HG02981 (cell line): ENCODE results near the gene ZNF483.
"Not testable (repeated sequence)": the region's sequence is repeated elsewhere in the genome, so short reads cannot be mapped to it uniquely, and the experiment has no call there.

Experiments used
- ATAC-seq: cut with Tn5 transposase; IDR thresholded peaks from one replicate; pipeline ENCODE4 v1.9.1; 2021; ENCODE audit warnings: mild to moderate bottlenecking, moderate library complexity; ENCODE audit not compliant: unreplicated experiment

The ZNF483 gene

DNA sequence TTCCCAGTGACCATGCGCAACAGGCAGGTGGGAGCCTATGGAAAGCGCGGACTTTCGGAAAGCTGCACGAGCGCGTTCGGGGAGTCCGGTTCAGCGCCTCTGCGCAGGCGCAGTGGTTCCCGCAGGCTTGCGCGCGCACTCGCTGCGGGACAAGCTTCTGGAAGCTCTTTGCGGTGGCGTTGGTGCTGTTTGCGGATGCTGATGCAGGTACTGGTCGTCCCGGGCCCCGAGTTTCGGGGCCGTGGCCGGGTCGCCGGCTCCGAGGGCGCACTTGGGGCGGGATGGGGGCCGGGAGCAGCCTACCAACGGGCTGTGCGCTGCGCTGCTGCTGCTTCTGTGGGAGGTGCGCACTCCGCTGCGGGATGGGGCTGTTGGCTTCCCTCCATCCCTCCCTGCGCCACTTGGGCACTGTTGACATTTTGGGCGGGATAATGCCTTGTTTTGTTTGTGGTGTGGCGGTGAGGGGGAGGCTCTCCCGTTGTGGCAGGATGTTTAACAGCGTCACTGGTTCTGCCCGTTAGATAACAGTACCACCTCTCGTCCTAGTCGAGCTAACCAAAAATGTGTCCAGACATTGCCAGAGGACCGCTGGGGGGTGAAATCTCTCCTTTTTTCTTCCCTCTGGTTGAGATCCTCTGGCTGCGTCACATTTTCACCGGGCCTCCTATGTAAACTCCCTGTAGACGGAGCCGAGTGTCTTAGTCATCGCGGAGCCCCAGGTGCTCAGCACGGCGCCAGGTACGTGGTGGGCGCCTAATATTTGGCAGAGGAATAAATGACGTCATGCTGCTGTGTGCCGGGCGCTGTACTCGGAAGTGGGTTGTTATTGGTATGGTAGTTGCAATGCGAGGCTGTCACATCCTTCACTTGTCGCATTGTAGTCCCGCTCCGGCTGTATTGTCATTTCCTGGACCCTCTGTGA lies at the start of gene ZNF483:
Gene ZNF483, plus strand, starts transcription at position 124 of the 922 bp plus-strand sequence. CDS start 2,217 bp downstream, outside the sequence.
- ATAC-seq = no peak

DNA sequence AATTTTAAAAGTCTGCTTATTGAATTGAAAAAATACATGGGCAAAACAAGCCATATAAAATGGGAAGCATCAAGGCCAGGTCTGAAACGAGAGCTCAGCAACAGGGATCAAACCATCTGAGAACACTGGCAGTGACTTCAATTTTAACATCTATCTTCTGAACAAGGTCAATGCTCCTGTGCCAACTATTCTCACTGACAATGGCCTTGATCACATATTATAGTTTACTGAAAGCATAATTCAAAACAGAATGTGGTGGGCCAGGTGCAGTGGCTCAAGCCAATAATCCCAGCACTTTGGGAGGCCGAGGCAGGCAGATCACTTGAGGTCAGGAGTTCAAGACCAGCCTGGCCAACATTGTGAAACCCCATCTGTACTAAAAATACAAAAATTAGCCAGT lies 49.8 kb upstream of the ZNF483 start:
- no peak for ATAC-seq

DNA sequence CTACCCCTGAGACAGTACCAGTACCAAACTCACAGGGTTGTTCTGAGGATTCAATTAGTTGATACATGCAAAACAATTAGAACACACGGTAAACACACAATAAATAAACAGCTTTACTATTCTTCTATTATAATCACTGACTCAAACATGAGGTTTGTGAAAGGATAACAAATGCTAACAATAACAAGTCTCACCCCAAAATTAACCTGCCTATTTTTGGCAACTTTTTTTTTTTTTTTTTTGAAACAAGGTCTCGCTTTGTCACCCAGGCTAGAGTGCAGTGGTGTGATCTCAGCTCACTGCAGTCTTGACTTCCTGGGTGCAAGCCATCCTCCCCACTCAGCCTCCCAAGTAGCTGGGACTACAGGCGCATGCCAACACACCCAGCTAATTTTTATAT lies 47.3 kb upstream of the ZNF483 start:
- ATAC-seq = no peak

DNA sequence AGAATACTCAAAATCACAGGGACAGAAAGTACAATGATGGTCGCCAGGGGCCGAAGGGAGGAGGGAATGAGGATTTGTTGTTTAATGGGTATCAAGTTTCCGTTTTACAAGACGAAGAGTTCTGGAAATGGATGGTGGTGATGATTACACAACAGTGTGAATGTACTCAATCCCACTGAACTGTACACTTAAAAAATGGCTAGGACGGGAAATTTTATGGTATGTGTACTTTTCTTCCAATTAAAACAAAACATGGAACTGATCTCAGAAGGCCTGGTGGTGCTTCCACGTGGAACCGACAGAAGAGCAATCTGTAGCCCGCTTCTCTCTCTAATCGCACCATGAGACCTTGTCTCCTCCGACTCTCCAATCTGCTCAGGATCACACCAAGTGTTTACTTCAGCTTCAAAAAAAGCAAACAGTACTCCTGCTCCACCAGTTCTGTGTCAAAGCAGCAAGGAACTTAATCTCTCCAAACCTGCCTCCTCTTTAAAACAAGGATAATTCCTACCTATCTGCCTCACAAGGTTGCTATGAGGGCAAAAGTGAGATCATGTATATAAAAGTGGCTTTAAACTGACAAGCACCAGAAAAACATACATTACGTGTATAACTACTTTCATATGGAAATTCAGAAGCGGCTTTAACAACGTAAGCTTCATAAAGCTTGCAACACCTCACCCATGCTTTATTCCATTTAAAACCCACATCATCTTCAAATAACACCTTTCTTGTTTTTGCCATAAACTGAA lies 42.9 kb upstream of the ZNF483 start:
- ATAC-seq = no peak

DNA sequence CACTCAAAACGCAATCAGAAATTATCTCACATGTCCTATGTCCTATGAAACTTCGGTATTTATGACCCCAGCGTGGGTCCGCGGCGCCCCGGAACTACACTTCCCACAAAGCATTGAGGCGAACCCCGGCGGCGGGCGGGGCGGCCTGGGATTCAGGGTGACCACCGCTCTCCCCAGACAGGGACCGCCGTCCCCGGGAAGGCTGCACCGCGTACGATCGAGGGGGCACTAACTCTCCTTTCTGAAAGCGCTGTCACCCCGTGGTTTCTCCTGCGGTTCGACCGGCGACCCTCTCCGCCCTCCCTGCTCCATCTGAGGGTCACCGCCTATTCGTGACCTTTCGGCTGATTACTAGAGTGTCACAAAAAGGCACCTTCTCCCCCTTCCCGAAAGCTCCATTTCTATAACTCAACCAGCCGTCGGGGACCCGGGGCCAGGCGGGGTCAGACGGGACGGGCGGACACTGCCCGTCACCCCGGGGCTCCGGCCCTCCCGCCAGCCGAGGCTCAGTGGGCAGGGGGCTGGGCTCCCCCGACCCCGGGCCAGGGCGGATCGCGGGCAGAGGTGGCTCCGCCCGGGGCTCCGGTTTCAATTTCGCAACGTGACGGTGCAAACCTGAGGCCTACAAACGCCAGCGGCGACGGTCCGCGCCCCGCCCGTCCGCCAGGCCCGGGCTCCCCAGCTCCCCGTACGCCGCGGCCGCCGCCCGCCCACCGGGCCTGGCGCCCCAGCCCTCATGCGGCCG lies 42.1 kb upstream of the ZNF483 start:
- ATAC-seq = peak; percentile 49

DNA sequence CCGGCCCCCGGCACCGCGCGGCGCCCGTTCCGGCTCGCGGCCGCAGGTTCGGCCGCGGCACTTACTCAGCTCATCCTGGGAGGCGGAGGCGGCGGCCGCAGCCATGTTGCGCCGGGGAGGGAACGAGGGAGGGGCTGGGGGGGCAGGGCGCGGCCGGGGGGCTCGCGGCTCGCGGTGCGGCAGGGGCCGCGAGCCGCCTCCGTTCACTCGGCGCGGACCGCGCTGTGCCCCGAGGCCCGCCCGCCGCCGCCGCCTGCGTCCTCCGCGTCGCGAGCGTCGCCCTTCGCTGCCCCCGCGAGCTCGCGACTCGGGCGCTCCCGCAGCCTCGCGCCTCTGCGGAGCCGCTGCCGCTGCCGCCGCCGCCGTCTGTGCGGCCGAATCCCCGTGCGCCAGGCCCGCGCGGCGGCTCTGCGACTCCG lies 41.5 kb upstream of the ZNF483 start:
- peak; percentile 32 for ATAC-seq

DNA sequence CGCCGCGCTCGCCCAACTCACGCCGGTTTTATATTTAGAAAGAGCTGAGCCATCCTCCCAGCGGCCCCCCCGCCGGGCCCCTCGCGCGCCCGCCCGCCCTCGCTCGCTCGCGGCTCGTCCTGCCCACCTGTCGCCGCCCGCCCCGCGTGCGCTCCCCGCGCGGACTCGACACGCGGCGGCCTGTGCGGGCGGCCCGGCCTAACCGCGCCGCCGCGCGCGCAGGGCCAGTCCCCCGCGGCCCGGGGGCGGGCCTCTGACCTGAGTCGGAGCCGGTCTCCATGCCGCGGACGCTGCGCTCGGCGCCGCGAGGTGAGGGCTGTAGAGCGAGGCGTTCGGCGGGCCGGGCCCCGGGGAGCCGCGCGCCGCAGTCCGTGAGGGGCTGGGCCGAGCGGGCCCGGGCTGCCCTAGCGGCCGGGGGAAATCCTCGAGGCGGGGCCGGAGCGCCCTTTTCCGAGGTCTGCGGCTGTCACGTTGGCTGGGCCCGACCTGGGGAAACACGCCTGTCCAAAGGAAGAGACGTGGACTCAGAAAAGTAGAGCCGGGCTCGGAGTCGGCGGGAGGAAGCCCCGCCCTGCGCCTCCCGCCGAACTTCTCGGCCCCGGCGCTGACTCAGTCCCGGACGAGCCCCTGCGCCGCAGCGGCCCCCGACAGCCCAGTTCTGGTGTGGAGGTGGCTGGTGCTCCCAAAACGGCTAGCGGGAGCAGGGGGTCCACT lies 41.0 kb upstream of the ZNF483 start, which contains the start of gene ECPAS:
Gene ECPAS, minus strand, starts transcription at position 526 of the 714 bp plus-strand sequence. CDS start 11,465 bp downstream, outside the sequence.
- ATAC-seq = peak; percentile 59

DNA sequence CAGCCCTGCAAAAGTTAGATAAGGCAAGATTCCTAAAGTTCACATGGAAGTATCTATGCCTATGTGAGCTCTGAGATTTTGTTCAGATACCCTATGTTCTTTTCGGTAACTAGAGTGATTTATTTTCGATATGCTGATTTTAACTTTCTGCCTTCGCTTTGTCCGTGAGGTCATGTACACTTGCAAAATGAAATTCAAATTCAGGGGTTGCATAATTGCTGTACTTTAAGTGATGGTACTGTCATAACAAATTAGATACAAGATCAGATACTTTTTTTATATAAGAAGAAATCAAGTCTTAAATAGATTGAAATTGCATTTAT lies 40.4 kb upstream of the ZNF483 start:
- no peak for ATAC-seq

DNA sequence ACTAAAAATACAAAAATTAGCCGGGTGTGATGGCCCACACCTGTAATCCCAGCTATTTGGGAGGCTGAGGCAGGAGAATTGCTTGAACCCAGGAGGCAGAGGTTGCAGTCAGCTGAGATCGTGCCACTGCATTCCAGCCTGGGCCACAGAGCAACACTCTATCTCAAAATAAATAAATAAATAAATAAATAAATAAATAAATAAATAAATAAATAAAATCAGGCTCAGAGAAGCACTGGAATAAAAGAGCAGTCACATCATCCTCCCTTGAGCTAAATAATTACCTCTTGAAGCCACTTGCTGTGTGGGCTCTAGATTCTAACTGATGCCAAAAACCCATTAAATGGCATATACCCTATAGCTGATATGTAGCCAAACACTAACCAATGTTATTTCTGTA lies 27.8 kb upstream of the ZNF483 start:
- ATAC-seq = not testable (repeated sequence)

DNA sequence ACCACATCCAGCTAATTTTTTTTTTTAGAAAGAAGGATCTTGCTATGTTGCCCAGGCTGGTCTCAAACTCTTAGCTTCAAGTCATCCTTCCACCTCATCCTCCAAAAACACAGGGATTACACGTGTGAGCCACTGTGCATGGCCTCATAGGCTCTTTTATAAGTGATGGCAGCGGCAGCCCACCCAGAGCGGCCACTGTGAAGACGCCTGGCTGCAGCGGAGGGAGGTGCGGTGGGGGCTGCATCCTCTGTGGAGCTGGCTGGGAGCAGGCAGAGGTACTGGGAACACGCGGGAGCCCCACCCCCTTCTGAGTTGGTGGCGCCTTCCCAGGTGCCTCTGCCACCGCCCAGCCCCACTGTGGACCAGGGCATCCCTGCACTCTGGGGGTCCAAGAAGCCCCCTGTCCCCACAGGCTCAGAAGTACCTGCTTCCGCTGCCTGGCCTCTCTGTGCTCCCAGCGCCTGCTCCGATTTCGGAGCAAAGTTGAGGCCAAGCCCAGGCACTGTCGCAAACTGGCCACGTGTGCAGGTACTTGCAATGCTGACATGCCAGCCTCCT lies 23.9 kb upstream of the ZNF483 start:
- ATAC-seq = no peak

DNA sequence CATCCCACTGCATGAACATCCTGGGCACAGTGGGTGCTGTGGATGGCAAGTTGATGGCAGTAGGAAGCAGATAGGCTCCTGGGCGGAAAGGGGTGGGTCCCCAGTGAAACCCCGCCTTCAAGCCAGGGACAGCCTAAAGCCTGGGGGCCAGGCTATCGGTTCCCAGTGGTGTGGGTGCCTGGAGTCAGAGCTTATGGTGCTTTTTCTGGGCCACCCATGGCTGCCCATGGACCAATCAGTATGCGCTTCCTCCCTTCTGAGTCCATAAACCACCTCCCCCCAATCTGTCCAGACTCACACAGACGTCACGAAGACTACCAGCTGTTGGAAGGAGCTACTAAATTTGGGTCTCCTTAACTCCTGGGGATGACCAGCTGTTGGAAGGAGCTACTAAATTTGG lies 23.3 kb upstream of the ZNF483 start:
- no peak for ATAC-seq

DNA sequence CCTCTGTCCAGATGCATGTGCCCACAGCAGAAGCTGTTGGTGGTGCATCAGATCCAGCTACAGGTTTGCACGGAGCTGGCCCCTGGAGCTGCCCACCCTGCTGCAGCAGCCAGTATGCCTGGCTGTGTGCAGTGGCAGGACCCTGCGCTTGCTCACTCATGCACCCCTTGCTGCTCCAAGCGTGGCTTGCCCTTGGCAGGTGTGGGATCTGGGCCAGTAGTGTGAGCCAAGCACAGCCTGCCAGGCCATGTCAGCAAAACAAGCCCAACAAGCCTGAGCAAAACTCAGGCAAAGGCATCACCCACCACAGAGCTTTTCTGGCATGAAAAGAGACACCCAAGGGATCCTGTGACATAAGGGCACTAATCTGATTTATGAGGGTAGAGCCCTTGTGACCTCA lies 22.5 kb upstream of the ZNF483 start:
- no peak for ATAC-seq

DNA sequence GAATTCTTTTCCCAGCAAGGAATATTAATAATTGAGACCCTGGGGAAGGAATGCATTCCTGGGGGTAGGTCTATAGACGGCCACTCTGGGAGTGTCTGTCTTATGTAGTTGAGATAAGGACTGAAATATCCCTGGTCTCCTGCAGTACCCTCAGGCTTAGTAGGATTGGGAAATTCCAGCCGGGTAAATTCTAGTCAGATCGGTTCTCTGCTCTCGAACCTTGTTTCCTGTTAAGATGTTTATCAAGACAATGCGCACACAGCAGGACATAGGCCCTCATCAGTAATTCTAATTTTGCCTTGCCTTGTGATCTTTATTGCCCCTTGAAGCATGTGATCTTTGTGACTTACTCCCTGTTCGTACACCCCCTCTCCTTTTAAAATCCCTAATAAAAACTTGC lies 13.4 kb upstream of the ZNF483 start:
- not testable (repeated sequence) for ATAC-seq

DNA sequence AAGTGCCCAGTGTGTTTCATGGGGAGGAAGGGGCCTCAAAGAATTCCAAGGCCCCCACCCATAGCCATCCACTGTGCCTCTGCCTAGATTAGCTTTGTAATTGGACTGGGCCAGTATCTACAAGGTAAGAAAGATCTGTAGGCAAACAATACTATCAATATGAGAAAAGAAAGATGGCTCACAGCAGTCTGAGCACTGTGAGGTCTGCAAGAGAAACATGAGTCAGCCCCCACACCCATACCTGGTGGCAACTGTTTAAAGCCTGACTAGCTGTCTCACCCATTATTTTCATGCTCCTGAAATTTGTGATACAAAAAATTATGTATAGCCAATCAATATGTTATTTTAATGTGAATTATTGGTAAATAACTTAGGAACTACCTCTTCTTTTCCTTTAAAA lies 10.0 kb upstream of the ZNF483 start:
- ATAC-seq = no peak

DNA sequence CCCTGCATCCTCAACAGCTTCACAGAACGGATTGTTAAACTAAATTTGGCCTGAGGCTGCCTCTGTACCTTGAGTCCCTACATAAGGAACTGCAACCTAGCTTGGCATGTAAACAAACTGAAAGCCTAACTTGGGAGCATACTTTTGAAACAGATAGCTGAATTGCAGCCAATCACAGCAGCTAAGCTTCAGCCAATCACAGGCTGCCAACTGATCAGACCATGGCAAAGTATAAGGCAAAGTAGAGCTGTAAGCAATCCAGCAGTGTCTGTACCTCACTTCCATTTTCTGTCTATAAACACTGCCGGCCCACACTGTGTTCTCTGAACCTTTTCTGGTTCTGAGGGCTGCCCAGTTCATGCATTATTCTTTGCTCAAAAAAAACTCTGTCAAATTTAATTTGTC lies 8.9 kb upstream of the ZNF483 start:
- no peak for ATAC-seq

DNA sequence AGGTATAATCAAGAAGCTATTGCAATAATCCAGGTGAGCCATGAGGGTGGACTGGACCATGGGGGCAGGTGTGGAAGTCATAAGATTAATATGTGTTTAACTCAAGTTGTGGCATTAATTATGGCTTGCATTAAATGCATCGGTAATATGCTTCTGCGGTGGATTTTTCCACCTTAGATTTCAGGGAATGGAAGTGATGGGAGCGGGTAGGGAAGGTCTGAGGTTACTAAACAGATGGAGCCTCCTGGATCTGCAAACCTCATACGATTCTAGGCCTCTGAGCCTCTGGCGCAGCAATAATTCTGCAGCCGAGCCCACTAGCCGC lies 286 bp upstream of the ZNF483 start:
- ATAC-seq = no peak

DNA sequence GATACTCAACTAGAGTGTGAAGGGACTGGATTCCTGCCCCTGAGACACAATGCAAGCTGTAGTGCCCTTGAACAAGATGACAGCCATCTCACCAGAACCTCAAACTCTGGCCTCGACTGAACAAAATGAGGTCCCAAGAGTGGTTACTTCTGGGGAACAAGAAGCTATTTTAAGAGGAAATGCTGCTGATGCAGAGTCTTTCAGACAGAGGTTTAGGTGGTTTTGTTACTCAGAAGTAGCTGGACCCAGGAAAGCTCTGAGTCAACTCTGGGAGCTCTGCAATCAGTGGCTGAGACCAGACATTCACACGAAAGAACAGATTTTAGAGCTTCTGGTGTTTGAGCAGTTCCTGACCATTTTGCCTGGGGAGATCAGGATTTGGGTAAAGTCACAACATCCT lies 2.4 kb downstream of the ZNF483 start:
- no peak for ATAC-seq

DNA sequence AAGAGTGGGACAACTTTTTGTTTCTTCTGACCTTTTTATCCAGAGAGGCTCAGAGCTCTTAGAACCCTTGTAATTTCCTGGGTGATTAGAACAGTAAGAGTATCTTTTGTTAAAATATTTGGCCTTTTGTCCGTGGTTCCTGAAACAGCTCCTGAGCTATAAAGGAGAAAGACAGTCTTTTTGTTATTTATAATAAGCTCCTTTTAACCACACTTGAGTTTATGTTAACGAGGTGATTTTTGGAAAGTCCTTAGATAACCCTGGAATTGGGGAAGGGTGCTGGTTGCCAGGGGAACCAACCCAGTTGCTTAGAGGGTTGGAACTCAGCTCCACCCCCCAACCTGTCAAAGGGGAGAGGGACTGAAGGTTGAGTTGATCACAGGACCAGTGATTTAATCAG lies 4.8 kb downstream of the ZNF483 start:
- ATAC-seq = no peak

DNA sequence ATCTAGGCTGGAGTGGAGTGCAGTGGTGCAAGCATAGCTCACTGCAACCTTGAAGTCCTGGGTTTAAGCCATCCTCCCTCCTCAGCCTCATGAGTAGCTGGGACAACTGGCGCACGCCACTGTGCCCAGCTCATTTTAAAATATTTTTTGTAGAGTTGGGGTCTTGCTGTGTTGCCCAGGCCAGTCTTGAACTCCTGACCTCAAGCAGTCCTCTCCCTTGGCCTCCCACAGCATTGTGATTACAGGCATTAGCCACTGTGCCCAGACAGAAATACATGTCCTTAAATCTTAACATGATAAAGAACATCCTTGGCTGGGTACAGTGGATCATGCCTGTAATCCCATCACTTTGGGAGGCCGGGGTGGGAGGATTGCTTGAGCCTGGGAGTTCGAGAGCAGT lies 6.7 kb downstream of the ZNF483 start:
- no peak for ATAC-seq

DNA sequence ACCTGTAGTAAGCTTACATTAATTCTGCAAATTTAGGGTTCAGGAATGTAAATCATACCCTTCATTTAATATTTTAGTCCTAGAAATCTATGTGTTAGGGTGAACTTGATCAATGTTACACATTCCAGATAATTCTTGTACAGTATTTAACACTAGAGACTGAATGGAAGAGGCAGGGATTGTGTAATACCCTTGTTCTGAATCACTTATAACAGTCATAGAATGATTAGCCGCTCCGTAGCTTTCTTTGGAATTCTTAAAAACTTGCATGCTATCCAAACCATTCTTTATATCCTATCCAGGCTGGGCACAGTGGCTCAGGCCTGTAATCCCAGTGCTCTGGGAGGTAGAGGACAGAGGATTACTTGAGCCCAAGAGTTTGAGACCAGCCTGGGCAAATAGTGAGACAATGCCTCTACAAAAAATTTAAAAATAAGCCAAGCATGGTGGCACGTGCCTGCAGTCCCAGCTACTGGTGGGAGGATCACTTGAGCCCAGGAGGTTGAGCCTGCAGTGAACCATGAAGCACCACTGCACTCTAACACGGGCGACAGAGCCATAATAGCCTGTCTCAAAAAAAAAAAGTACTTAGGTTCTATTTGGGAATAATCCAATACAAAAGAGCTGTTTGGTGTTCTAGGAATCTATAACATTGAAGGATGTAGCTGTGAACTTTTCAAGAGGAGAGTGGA lies 8.3 kb downstream of the ZNF483 start:
- ATAC-seq = no peak
